HG03064 (cell line): Measurements from ENCODE around the gene C15orf39.
"Not testable (repeated sequence)": the region's sequence is repeated elsewhere in the genome, so short reads cannot be mapped to it uniquely, and the experiment has no call there.

Source experiments
- ATAC-seq: cut with Tn5 transposase; IDR thresholded peaks from one replicate; pipeline ENCODE4 v1.9.1; 2021; ENCODE audit warnings: low read depth; ENCODE audit not compliant: unreplicated experiment

The C15orf39 gene

DNA sequence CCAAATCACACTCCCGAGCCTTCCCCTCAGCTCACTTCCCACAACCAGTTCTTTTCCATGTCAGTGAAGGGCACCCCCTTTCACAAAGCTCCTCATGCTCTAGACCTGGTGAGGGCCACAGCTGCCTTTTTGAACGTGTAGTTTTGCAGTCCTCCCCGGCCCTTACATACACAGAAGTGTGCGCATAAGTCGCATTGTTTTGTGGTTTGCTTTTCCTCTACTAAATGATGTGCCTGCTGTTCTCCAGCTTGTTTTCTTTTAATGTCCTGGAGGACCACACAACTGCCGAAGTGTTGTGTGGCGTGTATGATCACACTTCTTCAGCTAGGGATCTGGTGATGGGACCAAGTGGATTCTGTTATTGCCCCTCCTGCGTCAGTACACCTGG, 7.6 kb downstream of the C15orf39 start:
- ATAC-seq, result no peak

DNA sequence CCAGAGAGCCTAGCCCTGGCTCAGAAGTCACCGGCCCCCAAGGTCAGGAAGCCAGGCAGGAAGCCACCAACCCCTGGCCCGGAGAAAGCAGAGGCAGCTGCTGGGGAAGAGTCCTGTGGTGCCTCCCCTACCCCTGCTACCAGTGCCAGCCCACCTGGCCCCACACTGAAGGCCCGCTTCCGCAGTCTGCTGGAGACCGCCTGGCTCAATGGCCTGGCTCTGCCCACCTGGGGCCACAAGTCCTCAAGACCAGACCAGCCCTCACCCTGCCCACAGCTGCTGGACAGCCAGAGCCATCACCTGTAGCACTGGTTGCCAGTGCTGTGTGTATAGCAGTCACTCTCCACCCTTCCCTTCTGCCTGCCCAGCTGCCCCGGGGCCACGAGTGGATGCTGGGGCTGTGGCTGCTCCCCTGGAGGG, 9.1 kb downstream of the C15orf39 start:
- ATAC-seq, result no peak

DNA sequence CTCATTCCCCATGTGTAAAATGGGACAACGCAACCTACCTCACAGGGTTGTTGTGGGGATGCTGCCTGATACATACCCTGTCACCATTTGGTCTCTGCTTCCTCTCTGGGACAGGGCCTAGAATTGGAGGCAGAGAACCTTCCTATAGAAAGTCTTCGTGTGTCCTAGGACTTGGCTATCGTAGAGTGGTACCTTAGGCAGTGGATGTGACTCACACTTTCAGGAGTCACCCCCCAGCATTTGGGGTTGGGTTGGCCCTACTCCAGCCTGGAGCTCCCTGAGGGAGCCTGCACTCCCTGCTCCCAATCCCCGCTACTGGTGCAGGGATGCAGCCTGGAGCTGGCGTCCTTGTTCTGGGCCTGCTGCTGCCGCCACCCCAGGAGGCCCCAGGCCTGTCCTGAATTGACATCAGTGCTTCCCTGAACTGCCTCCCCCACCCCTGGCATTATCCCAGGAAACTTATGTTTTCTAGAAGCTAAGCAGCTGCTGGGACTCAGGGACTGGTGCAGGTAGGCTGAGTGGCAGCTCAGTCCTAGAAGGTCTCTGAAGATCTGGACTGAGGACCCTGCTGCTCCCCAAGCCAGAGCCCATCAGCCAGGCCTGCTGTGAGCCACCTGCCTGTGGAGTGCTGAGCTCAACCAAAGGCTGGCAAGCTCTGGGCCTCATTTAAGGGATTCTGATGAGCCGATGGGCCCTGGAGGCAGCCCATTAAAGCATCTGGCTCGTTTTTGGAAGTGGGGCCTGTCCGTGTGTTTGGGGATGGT, 9.9 kb downstream of the C15orf39 start:
- no peak for ATAC-seq

DNA sequence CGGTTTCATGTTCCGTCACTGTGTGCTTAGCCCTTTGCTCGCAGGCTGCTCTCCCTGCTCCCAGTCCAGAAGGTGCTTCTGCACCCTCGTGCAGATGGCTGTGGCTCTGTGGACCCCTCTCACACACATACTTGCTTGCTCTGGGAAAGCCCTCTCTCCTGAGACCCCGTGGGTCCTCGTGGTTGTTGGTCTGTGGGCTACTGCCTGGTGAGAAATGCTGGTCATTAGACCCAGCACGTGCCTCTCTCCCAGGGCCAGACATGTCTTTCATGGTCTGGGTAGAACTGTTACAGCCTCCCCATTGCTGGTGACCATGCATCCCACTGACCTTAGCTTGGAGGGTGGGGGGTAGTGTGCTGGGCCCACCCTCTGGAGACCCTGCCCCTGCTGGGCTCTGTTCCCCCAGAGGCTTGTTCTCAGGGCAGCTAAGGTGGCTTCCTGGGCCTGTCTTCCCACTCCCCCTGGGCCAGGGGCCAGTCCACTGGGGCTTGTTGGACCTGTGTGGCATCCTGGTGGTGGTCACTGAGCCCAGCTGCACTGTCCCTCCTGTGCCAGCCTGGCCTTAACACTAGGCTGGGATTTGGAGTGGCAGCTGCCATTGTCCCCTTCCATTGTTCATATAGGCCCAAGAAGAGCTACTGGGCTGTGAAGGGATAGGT, 10.6 kb downstream of the C15orf39 start:
- ATAC-seq, result no peak

DNA sequence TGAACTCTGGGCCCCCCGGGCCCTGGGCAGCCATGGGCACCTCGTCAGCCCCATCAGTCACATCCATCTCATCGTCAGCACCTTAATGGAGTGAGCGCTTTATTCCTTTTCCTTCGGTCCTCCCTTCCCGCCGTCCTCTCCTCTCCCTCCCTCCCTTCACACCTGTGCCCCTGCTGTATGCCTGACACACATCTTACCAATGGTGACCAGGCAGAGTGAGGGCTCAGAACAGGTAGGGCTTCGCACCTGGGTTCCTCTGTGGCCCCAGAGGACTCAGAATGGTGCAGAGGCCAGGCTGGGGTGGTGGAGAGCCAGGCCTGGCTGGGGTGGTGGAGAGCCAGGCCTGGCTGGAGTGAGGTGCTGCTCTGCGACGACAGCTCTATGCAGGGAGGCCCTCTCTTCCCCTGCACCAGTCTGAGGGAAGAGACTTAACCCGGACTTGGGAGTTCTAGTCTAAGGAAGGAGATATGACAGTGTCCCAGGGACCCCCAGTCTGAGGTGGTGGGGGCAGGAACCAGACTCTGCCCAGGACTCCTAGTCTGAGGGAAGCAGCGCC, 11.6 kb downstream of the C15orf39 start:
- ATAC-seq, result no peak

DNA sequence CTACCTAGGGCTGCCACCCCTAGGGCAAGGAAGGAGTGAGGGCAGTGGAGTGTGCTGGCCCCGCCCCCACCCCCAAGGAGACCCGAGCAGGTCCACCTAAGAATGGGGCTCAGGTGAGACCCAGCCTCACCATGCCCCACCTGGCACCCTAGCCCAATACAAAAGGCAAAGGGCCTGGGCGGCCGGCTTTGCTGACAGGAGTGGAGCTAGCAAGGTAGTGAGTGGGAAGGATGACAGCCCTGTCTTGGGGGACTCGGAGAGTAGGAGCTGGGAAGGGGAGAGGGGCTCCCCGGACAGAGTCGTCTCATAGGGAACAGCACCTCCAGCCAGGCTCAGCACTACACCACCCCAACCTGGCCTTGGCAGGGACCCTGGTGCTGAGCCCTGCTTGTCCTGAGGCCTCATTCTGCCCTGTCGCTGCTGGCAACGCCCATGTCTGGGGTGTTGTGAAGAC, 12.1 kb downstream of the C15orf39 start:
- ATAC-seq, result no peak

DNA sequence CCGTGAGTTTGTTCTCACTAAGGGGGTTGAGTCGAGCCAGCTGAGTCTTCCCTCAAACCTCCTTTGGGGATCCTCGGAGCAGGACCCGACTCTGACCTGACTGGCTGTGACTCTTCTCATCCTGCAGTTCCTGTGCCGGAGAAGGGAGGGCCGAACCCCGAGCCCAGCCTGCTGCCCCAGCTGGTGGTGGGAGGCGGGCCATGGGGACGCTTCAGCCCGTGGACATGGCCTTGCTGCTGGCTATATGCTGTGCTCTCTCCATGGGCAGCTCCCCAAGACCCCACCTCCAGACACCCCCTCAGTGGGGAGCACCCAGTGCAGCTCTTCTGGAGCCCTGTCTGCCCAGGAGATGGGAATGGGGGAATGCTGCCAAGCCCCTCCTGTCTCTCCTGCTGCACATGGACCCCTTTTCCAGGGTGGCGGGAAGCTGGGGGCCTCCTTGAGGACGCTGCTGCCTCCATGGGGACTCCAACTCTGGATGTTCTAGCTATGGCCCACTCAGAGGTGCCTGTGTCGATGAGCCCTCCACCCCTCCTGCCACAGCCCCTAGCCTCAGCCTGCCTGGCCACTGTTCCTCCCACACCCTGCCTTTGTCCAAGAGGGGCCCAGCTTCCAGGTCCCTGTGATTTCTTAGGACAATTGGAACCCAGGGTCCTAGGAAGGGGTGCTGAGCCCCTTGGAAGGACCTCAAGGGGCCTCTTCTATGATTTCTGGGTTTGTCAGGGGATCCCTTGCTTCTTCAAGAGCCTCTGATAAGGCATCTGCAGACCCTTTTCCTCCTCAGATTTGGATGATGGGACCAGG, 12.8 kb downstream of the C15orf39 start:
- no peak for ATAC-seq

DNA sequence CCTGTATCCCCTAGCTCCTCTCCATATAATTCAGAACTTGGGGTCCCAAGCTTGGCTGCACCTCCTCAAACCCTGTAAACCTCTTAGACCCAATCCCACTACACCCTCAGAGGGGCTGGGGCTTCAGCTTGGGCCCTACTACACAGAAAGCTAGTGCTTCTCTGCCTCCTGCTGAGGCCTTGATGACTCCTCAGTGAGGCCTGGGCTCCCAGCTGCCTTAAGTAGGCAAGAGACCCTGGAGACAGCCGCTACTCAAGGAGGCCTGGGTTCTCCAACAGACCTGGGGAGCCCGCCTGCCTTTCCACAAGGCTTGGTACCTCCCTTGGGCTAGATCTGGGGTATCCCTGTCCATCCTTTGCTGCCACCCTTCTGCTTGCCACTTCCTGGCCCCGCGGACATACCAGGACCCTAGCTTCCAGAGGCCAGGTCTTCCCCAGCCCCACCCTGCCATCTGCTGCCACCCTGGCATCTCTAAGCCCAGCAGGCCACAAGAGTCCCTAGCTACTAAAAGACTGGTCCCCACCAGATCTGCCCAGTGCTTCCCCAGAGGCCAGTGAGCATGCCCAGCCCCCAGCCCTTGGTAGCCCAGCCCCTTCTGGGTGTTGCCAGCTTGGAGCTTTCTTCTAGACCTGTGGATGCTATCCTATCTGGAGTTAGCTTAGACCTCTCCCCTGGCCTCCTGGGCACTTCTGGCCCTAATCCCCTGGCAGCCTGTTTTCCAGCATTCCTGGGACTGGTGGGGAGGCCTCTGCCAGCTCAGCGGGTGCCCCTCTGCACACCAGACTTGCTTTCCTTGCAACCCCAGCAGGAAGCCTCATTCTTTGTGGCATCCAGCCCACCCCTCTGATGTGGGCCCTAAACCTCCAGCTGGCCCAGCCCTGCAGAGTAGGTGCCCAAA, 13.7 kb downstream of the C15orf39 start:
- no peak for ATAC-seq

DNA sequence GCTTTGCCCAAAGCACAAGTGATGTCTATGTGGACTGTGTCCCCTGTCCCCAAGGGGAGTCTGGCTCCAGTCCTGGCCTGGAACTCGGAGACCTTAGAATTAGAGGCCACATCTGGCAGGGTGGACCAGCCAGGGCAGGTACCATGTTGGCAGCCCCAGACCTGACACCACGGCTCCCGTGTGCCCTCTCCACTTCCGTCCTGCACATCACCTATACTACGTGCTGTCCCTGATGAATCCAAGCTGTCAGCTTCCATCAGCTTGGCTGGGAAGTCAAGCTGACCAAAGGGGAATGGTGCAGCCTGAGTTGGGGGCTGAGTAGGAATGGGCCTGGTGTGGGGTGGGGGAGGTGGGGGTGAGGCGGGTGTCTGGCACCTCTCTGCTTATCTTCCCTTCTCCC, 15.3 kb downstream of the C15orf39 start:
- no peak for ATAC-seq

DNA sequence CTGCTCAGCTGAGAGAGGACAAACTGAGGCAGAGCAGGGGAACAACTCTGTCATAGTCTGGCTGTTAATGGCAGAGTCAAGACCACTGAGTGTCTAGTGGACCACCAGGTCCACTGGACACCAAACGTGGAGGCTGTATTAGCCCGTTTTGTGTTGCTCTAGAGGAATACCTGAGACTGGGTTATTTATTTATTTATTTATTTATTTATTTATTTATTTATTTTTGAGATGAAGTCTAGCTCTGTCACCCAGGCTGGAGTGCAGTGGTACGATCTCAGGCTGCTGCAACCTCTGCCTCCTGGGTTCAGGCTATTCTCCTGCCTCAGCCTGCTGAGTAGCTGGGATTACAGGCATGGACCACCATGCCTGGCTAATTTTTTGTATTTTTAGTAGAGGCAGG, 15.9 kb downstream of the C15orf39 start:
- ATAC-seq, result not testable (repeated sequence)

DNA sequence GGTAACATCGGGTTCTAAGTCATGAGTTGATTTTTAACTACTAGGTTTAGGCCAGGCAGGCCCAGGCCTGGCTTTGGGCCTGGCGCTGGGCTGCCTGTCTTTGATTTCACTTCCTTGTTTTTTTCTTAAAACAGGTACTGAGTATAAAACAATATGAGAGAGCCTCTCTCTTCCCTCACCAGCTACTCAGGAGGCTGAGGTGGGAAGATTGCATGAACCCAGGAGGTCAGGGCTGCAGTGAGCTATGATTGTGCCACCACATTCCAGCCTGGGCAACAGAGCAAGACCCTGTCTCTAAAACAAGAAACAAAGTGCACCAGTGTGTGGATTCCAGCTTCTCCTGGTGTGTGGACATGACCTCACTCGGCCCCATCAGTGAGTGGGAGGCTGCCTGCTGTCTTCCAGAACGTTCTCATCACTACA, 17.8 kb downstream of the C15orf39 start:
- not testable (repeated sequence) for ATAC-seq

DNA sequence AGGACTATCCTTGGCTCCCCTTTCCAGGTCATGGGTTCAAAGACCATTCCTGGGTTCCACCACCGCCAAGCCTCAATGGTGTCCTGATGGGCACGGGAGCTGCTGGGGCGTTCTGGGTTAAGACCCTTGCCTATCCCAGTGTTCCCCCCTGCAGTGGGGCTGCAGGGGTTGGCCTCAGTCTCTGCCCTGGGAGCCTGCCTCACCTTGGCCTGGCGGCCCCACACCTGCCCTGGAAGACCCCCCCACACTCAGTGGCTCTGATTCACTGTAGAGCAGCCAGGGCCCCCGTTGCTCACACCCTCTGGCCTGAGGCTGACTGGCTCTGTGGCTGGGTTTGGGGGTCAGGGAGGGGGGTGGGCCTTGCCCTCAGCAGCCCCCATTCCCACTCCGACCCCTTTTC, 22.0 kb downstream of the C15orf39 start:
- ATAC-seq, result no peak

DNA sequence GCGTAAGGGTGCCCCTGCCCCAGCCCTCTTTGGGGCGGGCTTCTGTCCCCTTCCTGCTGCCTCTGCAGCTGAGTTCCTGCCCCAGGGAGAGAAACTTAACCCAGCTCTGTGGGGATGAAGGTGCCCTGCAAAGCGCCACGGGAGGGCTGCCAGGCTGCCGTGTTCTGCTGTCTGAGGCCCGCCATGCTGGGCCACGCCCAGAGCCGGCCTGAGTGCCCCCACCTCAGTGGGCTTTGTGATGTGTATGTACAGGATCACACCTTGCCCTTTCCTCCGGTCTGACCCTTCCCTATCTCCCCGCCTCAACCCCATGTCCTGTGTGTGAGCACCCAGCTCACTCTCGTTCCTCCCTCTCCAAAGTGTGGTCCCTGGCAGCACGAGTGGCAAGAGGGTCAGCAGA, 22.6 kb downstream of the C15orf39 start:
- no peak for ATAC-seq

DNA sequence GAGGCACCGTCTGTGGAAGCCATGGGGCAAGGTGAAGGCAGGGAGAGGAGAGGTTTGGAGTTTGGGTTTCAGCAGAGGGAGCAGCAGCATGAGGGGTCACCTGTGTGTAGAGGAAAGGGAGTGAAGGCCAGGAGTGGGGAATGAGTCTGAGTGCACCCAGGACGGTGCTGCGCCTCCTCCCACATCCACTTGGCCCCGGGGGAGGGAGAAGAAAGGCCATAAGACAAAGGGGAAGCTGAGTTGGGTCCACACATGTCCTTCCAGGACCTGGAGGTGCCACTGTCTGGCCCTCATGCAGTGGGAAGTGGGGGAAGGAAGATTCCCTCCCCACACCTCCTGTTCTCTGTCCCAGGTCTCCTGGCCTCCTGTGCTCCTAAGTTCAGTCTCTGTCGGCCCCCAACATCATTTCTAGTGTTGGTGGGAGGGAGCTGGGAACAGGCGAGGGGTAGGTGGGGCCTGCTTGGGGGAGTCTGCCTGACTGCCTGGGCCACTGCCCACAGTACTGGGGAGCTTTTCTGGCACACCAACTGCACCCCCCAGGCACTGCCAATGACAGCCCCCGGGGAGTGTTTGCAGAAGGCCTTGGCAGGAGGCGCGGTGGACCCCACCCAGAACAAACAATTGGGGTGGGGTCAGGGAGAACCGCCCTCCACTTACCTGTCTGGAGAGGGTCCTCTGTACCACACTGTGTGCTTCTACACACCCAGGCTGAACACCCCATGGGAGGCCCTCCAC, 23.6 kb downstream of the C15orf39 start:
- ATAC-seq, result not testable (repeated sequence)

DNA sequence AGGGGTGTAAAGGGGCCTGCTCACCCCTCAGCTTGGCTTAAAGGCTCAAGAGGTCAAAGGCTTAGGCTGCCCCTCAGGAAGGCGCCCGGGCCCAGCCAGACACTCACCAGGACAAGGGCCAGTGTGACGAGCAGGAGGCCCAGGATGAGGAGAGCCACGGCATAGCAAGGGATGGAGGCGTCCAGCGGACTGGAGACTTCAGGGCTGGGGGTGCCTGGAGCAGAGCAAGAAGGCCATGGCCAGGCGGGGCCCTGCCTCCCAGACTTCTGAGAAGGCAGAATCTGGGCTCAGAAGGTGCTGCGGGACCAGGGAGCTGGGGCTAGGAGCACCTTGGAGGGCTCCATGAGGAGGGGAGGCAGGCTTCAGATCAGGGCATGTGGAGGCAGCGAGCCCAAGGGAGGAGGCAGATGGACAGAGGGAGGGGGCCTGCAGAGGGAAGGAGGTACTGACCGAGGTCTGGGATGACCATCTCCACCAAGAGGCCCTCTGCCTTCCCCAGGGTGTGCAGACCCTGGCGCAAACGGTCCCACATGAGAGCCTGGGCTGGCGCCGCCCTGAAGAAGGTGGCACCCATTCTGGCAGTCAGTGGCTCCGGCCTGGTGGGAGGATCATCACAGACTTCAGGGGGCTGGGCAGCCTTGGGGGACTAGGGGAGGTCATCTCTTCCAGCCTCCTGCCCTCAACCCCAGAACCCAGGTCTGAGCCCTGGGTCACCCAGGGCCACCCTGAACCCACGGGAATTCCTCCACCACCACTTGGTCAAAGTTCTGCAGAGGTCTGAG, 24.5 kb downstream of the C15orf39 start:
- no peak for ATAC-seq

DNA sequence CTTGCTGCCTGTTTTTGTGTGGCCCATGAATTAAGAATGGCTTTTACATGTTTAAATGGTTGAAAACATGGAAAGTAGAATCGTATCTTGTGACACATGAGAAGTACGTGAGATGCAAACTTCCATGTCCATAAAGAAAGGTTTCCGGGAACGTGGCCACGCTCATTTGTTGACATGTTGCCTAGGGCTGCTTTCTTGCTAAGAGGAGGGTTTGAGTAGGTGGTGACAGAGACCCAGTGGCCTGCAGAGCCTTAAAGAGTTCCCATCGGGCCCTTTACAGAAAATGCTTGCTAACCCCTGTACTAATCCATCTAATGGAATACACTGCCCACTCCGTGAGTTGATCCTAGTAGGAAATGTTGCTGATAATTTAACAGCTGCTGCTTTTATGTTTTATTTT, 25.4 kb downstream of the C15orf39 start:
- ATAC-seq, result not testable (repeated sequence)

DNA sequence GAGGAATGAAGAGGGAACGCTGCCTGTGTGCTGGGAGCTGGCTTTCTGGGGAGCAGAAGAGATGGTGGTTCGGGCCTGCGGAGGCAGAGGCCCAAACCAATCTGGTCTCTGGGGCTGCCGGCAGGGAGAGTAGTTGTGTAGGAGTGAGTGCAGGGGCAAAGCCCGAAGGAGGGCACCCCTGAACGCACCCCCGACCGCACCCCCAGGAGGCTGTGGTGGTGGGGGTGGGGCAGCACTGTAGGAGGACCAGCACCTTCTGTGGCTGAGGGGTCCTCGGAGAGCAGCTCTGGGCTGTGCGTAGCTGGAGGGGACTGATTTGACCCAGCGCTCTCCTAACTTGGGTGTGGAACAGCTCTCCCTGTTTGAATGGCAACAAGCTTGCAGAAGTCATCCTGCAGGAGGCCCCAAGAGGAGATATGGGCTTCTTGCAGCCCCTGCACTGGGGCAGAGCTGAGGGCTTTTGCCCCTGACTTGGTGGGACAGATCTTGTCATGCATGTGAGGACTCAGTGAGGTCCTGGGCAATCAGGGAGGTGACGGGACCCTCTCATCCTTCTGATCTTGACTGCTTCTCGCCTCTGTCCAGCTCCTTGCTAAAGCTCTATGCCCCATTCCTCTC, 26.1 kb downstream of the C15orf39 start:
- no peak for ATAC-seq

DNA sequence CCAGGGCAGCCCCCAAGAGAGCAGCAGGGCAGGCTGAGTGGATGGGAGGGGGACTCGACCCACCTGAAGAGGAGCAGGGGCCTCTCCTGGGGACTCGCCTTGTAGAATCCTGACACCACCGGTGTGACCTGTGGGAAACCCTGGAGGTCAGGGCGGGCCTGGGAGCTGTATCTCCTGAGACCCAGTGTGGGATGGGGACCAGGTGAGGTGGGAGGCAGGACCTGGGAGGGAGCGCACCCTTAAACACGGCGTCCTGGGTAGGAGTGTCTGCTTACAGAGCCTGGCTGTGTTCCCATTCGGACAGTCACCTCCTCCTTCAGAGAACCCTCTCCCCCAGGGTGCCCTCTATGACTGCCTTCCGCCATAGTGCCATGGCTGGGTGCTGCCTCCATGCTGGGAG, 27.1 kb downstream of the C15orf39 start:
- ATAC-seq, result no peak
